ENCODE data around the gene STK17A.

The STK17A gene

DNA sequence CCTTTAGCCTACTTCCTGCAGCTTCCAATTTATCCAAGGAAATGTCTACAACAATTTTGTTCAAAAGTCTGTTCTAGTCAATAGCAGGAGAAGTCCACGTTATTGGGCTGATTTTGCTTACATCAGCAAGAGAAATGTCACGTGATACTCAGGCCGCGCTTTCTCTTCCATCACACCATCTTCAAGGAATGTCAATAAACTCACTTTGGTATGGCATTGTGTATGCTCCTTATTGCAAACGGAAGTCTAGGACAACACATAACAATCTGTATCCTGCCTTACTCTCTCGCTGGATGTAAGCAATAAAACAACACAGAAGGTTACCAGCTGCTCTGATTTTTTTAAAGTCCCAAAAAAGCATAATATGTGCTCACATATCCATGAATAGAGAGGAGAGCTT is 17.1 kb upstream of the STK17A start:
- Histone ChIP-seq H3K4me3 (ENCODE audit: low read length in 2 of 2) (no peak overlapping the region), H3K18ac (ENCODE audit: low read length) (no peak overlapping the region), H3K27ac (replicated peaks; ENCODE audit: low read length) (no peak overlapping the region), H2BK12ac (ENCODE audit: low read length) (no peak overlapping the region), H3K36me3 (replicated peaks in 1 of 2; ENCODE audit: control insufficient read depth in 2 of 2, insufficient read depth in 2 of 2, low read length in 2 of 2) (no peaks in the 10 kb centered on the region), H3K14ac (ENCODE audit: low read length) (no peak overlapping the region), H2BK15ac (ENCODE audit: low read length) (no peak overlapping the region), H2BK5ac (ENCODE audit: low read length) (no peak overlapping the region), H3K23ac (ENCODE audit: low read depth, low read length, poor library complexity) (no peak overlapping the region), H3K9ac (ENCODE audit: low read depth, low read length, poor library complexity) (no peak overlapping the region), H2AK5ac (ENCODE audit: low read depth, low read length) (no peak overlapping the region), H3K27me3 (ENCODE audit: control insufficient read depth in 3 of 3, insufficient read depth in 3 of 3, low read depth in 1 of 3, low read length in 3 of 3) (peaks cover 0 to 4% (median 0%) of the 10 kb centered on the region in 3 experiments), H4K91ac (ENCODE audit: low read depth, low read length, poor library complexity) (no peak overlapping the region), H3K79me1 (ENCODE audit: low read depth, low read length) (no peaks in the 10 kb centered on the region), H3K4me2 (ENCODE audit: insufficient read depth, low read length, poor library complexity, severe bottlenecking) (no peak overlapping the region), H3K4ac (ENCODE audit: low read length) (no peak overlapping the region), H3K4me1 (ENCODE audit: control insufficient read depth in 2 of 2, insufficient read depth in 1 of 2, low read depth in 1 of 2, low read length in 2 of 2) (peaks cover 0 to 4% of the 10 kb centered on the region in 2 donors), H2BK120ac (ENCODE audit: low read depth, low read length) (no peak overlapping the region), H2AFZ (ENCODE audit: low read length) (peak overlapping the region; percentile 8), H3K9me3 (replicated peaks in 1 of 2; ENCODE audit: control insufficient read depth in 2 of 2, insufficient read depth in 1 of 2, low read depth in 1 of 2, low read length in 2 of 2) (no peaks in the 10 kb centered on the region), H4K8ac (ENCODE audit: low read depth, low read length) (no peak overlapping the region)
- no CpG with 5 or more reads among the region's 6 CpGs for WGBS, 2 donors (ENCODE audit: extremely low coverage in 2 of 2, insufficient read length in 2 of 2, insufficient replicate concordance in 1 of 2)
- no peak for DNase-seq (ENCODE audit: low spot score)

DNA sequence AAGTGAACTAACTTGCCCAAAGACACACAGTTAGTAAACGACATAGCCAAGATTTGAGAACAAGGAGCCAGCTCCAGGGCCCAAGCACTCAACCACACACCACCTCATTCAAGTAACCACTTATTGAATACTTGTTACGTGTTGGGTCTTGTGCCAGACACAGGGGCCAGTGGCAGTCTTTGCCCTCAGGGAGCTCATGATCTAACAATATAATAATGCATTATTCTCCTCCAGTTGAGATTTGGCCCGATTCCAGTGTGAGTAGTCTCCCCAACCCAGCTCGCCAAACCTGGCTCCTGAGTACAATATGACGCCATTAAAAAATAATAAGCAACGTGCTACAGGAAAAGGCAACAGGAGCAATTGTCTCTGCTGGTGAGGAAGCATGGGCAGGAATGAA is 14.4 kb upstream of the STK17A start:
- H3K18ac ChIP-seq (ENCODE audit: low read length): no peak overlapping the region
- peaks cover 0 to 4% of the 10 kb centered on the region in 2 donors for H3K4me1 ChIP-seq (ENCODE audit: control insufficient read depth in 2 of 2, insufficient read depth in 1 of 2, low read depth in 1 of 2, low read length in 2 of 2)
- no peak overlapping the region for H2AFZ ChIP-seq (ENCODE audit: low read length)
- no CpG with 5 or more reads among the region's 6 CpGs for WGBS, 2 donors (ENCODE audit: extremely low coverage in 2 of 2, insufficient read length in 2 of 2, insufficient replicate concordance in 1 of 2)
- H2AK5ac ChIP-seq (ENCODE audit: low read depth, low read length): no peak overlapping the region
- H3K4me2 ChIP-seq (ENCODE audit: insufficient read depth, low read length, poor library complexity, severe bottlenecking): no peak overlapping the region
- no peak overlapping the region for H3K4me3 ChIP-seq (ENCODE audit: low read length in 2 of 2)
- H3K27ac ChIP-seq (replicated peaks; ENCODE audit: low read length): no peak overlapping the region
- DNase-seq (ENCODE audit: low spot score): no peak
- no peak overlapping the region for H2BK15ac ChIP-seq (ENCODE audit: low read length)
- H2BK5ac ChIP-seq (ENCODE audit: low read length): no peak overlapping the region
- no peak overlapping the region for H4K8ac ChIP-seq (ENCODE audit: low read depth, low read length)
- no peak overlapping the region for H4K91ac ChIP-seq (ENCODE audit: low read depth, low read length, poor library complexity)
- H3K27me3 ChIP-seq (ENCODE audit: control insufficient read depth in 3 of 3, insufficient read depth in 3 of 3, low read depth in 1 of 3, low read length in 3 of 3): no peaks in the 10 kb centered on the region
- H3K23ac ChIP-seq (ENCODE audit: low read depth, low read length, poor library complexity): no peak overlapping the region
- H3K79me1 ChIP-seq (ENCODE audit: low read depth, low read length): no peaks in the 10 kb centered on the region
- H3K14ac ChIP-seq (ENCODE audit: low read length): no peak overlapping the region
- no peaks in the 10 kb centered on the region for H3K36me3 ChIP-seq (replicated peaks in 1 of 2; ENCODE audit: control insufficient read depth in 2 of 2, insufficient read depth in 2 of 2, low read length in 2 of 2)
- H2BK12ac ChIP-seq (ENCODE audit: low read length): no peak overlapping the region
- H3K9ac ChIP-seq (ENCODE audit: low read depth, low read length, poor library complexity): no peak overlapping the region
- H3K4ac ChIP-seq (ENCODE audit: low read length): no peak overlapping the region
- H3K9me3 ChIP-seq (replicated peaks in 1 of 2; ENCODE audit: control insufficient read depth in 2 of 2, insufficient read depth in 1 of 2, low read depth in 1 of 2, low read length in 2 of 2): no peaks in the 10 kb centered on the region
- H2BK120ac ChIP-seq (ENCODE audit: low read depth, low read length): no peak overlapping the region

GRCh38 chr7:43569424-43569823 is 13.5 kb upstream of the STK17A start:
- Histone ChIP-seq H3K27me3 (ENCODE audit: control insufficient read depth in 3 of 3, insufficient read depth in 3 of 3, low read depth in 1 of 3, low read length in 3 of 3) (no peaks in the 10 kb centered on the region), H2AFZ (ENCODE audit: low read length) (peak overlapping the region; percentile 27), H3K23ac (ENCODE audit: low read depth, low read length, poor library complexity) (peak overlapping the region; percentile 55), H3K4me3 (ENCODE audit: low read length in 2 of 2) (peak overlapping the region in 1 of 2 donors; percentile 42), H2BK5ac (ENCODE audit: low read length) (no peak overlapping the region), H3K9ac (ENCODE audit: low read depth, low read length, poor library complexity) (no peak overlapping the region), H2BK15ac (ENCODE audit: low read length) (no peak overlapping the region), H2BK120ac (ENCODE audit: low read depth, low read length) (no peak overlapping the region), H3K79me1 (ENCODE audit: low read depth, low read length) (no peaks in the 10 kb centered on the region), H3K4me2 (ENCODE audit: insufficient read depth, low read length, poor library complexity, severe bottlenecking) (no peak overlapping the region), H2BK12ac (ENCODE audit: low read length) (no peak overlapping the region), H4K91ac (ENCODE audit: low read depth, low read length, poor library complexity) (no peak overlapping the region), H3K4ac (ENCODE audit: low read length) (no peak overlapping the region), H4K8ac (ENCODE audit: low read depth, low read length) (no peak overlapping the region), H3K4me1 (ENCODE audit: control insufficient read depth in 2 of 2, insufficient read depth in 1 of 2, low read depth in 1 of 2, low read length in 2 of 2) (peaks cover 0 to 4% of the 10 kb centered on the region in 2 donors), H3K14ac (ENCODE audit: low read length) (peak overlapping the region; percentile 9), H2AK5ac (ENCODE audit: low read depth, low read length) (no peak overlapping the region), H3K27ac (replicated peaks; ENCODE audit: low read length) (no peak overlapping the region), H3K18ac (ENCODE audit: low read length) (no peak overlapping the region), H3K9me3 (replicated peaks in 1 of 2; ENCODE audit: control insufficient read depth in 2 of 2, insufficient read depth in 1 of 2, low read depth in 1 of 2, low read length in 2 of 2) (no peaks in the 10 kb centered on the region), H3K36me3 (replicated peaks in 1 of 2; ENCODE audit: control insufficient read depth in 2 of 2, insufficient read depth in 2 of 2, low read length in 2 of 2) (no peaks in the 10 kb centered on the region)
- DNase-seq (ENCODE audit: low spot score): no peak
- no CpG with 5 or more reads among the region's 4 CpGs for WGBS, 2 donors (ENCODE audit: extremely low coverage in 2 of 2, insufficient read length in 2 of 2, insufficient replicate concordance in 1 of 2)

GRCh38 chr7:43570688-43571365 is 12.1 kb upstream of the STK17A start:
- H2AK5ac ChIP-seq (ENCODE audit: low read depth, low read length): no peak overlapping the region
- H2BK5ac ChIP-seq (ENCODE audit: low read length): no peak overlapping the region
- no peaks in the 10 kb centered on the region for H3K9me3 ChIP-seq (replicated peaks in 1 of 2; ENCODE audit: control insufficient read depth in 2 of 2, insufficient read depth in 1 of 2, low read depth in 1 of 2, low read length in 2 of 2)
- no peak overlapping the region for H3K14ac ChIP-seq (ENCODE audit: low read length)
- no peak overlapping the region for H3K9ac ChIP-seq (ENCODE audit: low read depth, low read length, poor library complexity)
- no peak overlapping the region for H2BK15ac ChIP-seq (ENCODE audit: low read length)
- no peak overlapping the region for H3K23ac ChIP-seq (ENCODE audit: low read depth, low read length, poor library complexity)
- no peak overlapping the region for H3K4ac ChIP-seq (ENCODE audit: low read length)
- H2BK120ac ChIP-seq (ENCODE audit: low read depth, low read length): no peak overlapping the region
- no CpG with 5 or more reads among the region's 4 CpGs for WGBS, 2 donors (ENCODE audit: extremely low coverage in 2 of 2, insufficient read length in 2 of 2, insufficient replicate concordance in 1 of 2)
- no peak overlapping the region for H3K27ac ChIP-seq (replicated peaks; ENCODE audit: low read length)
- no peak overlapping the region for H4K8ac ChIP-seq (ENCODE audit: low read depth, low read length)
- no peaks in the 10 kb centered on the region for H3K36me3 ChIP-seq (replicated peaks in 1 of 2; ENCODE audit: control insufficient read depth in 2 of 2, insufficient read depth in 2 of 2, low read length in 2 of 2)
- no peak overlapping the region for H2BK12ac ChIP-seq (ENCODE audit: low read length)
- H3K18ac ChIP-seq (ENCODE audit: low read length): no peak overlapping the region
- H4K91ac ChIP-seq (ENCODE audit: low read depth, low read length, poor library complexity): no peak overlapping the region
- H2AFZ ChIP-seq (ENCODE audit: low read length): no peak overlapping the region
- peaks cover 0 to 4% of the 10 kb centered on the region in 2 donors for H3K4me1 ChIP-seq (ENCODE audit: control insufficient read depth in 2 of 2, insufficient read depth in 1 of 2, low read depth in 1 of 2, low read length in 2 of 2)
- no peak overlapping the region for H3K4me2 ChIP-seq (ENCODE audit: insufficient read depth, low read length, poor library complexity, severe bottlenecking)
- no peaks in the 10 kb centered on the region for H3K79me1 ChIP-seq (ENCODE audit: low read depth, low read length)
- H3K4me3 ChIP-seq (ENCODE audit: low read length in 2 of 2): no peak overlapping the region
- no peak for DNase-seq (ENCODE audit: low spot score)
- H3K27me3 ChIP-seq (ENCODE audit: control insufficient read depth in 3 of 3, insufficient read depth in 3 of 3, low read depth in 1 of 3, low read length in 3 of 3): no peaks in the 10 kb centered on the region
